Stimulated activated CD4-positive, alpha-beta T cell treated with anti-CD3 and anti-CD28 coated beads, Interleukin-4, amount 100 ng/mL, for 1 hour (primary cell): ENCODE data around the gene SLC1A6.
"Not testable (repeated sequence)": the region's sequence is repeated elsewhere in the genome, so short reads cannot be mapped to it uniquely, and the experiment has no call there.

ENCODE experiments used
- DNase-seq: peaks from one replicate; pipeline ENCODE4 v3.0.0-alpha.2; 2020

The SLC1A6 gene

DNA sequence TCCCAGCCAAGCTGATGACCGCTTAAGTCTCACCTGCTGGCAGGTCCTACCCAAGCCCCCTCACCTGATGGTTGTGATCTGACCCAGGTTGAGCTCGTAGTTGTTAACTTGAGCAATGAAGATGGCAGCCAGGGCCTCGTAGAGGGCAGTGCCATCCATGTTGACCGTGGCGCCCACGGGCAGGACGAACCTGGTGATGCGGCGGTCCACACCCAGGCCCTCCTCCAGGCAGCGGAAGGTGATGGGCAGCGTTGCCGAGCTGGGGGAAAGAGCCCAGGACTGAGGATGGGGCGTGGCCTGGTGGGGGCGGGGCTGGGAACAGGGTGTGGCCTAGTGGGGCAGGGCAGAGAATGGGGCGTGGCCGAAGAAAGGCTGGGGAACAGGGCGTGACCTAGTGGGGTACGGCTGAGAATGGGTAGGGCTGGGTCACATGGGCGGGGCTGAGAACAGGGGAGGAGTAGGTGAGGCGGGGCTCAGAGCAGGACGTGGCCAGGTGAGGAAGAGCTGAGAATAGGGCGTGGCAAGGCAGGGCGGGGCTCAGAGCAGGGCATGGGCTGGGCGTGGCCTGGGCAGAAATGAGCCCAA, 25.5 kb downstream of the SLC1A6 start:
- DNase-seq = no peak

DNA sequence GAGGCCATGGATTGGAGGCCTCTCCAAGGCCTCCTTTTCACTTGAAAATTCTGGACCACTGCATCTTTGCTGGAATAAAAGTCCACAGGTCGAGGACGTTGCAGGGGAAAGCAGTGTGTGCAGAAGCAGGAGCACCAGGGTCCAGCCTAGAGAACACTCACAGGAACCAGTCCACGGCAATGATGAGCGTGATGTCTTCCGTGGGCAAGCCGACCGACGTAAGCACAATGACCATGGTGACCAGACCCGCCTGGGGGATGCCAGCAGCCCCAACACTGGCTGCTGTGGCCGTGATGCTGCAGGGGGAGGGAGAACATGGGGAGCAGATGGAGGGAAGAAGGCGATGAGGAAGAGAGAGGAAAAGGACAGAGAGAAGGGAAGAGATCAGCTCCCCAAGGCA, 26.9 kb downstream of the SLC1A6 start:
- no peak for DNase-seq

DNA sequence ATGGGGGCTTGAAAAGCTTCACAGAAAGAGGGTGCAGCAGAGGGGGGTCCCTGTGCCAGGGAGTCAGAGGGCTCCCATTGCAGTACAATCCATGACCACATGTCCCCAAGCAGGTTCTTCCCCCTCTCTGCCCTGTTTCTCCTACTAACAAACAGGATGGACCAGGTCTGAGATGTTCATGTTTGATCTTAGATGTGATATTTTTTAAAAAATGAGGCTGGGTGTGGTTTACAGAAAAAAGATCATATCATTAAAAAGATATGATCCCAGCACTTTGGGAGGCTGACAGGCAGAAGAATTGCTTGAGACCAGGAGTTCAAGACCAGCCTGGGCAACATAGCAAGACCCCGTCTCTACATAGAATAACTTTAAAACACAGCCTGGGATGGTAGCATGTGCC, 29.2 kb downstream of the SLC1A6 start:
- no peak for DNase-seq

DNA sequence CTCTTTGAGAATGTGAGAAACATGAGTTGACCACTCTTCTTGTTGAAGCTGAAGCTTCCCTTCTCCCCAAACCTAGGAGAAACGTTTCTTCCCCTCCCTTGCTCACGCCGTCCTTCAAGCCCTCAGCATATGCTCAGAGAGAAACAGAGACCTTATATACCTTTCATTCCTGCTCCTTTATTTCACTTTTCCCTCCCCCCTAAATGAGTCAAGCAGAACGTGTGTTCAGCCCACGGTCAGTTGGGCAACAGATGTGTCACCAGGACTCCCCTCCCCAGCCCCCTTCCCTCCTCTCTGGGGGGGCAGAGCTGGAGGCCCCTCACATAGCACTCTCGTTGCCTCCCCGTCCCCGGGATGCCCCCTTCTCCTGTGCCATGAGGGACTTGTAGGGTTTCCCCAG, 29.8 kb downstream of the SLC1A6 start:
- DNase-seq = no peak

DNA sequence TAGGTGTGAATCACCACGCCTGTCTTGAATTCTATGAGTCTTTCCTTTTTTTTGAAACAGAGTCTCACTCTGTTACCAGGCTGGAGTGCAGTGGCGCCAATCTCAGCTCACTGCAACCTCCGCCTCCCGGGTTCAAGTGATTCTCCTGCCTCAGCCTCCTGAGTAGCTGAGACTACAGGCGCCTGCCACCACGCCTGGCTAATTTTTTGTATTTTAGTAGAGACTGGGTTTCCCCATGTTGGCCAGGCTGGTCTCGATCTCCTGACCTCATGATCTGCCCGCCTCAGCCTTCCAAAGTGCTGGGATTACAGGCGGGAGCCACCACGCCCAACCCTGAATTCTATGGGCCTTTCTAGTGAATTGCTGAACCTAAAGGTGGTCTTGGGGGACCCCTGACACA, 30.3 kb downstream of the SLC1A6 start:
- DNase-seq = not testable (repeated sequence)

DNA sequence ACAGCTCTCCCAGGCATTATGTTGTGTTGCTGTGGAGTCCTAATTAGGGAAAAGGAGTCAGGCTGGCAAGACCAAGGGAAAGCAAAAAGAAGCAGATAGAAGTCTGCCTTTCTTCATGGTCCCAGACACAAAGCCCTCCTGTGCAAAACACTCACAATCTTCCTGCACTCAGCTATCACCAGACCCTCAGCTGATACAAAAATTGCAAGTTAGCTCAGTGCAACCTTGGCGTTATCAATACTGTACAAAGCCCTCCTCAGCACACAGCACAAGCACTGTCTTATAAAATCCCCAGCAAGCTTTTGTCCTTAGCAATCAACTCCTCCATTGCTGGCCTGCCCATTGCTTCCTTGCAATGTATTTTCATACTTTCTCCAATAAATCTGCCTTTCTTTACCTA, 35.2 kb downstream of the SLC1A6 start:
- no peak for DNase-seq

DNA sequence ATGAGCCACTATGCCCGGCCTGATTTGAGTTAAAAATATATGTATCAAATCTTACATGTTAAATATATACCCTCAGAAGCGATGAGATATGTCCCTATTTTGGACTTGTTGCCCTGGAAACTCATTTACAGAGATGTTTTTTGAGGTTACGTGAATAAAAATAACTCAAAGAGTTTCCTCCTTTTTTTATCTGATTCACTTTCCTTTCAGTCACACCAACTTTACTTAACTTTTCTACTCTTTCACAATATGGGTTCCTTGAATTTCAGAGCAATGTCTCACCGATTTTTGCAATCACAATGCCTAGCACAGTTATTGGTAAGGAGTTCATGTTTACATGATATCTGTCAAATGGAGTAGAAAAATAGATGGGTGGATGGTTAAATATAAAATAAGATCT, 36.1 kb downstream of the SLC1A6 start:
- DNase-seq = no peak

DNA sequence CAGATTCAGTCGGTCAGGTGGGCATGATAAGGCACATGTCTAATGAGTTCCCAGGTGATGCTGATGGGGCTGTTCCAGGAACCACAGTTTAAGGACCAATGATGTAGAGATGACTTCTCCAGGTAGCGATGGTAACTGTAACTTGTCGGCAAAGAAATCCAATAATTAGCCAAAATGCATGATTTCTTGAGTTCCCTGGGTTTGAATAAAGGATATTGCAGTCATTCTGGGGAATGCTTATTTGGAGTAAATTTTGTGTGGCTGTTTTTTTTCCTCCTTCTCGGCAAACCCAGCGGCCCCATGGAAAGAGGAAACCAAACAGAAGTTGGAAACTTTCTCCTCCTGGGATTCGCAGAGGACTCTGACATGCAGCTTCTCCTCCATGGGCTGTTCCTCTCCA, 38.5 kb downstream of the SLC1A6 start, which contains the start of gene OR7C2:
Gene OR7C2 (plus strand): TSS at position 301 of the 400 bp plus-strand sequence. CDS start 0 bp downstream, at position 301.
- DNase-seq = no peak

DNA sequence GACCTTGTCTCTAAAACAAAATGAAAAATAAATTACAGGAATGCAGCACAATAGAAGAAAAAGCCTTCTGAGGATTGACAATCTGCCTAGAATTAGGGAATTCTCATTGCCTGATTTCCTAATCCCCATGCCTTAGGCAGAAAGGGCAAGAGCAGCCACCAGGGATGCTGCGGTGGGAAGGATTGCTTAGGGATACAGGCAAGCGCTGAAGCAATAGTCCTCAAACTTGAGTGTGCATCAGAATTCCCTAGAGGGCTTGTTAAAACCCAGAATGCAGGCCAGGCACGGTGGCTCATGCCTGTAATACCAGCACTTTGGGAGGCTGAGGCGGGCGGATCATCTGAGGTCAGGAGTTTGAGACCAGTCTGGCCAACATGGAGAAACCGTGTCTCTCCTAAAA, 39.4 kb downstream of the SLC1A6 start:
- no peak for DNase-seq

DNA sequence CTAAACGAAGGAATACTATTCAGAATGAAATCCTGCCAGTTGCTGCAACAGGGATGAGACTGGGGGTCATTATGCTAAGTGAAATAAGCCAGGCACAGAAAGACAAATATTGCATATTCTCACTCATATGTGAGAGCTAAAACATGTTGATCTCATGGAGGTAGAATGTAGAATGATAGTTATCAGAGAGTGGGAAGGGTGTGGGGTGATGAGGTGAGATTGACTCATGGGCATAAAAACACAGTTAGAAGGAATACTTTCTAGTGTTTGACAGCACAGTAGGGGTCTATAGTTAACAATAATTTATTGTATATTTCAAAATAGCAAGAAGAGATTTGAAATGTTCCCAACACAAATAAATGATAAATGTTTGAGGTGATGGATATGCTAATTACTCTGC, 46.2 kb downstream of the SLC1A6 start:
- DNase-seq = no peak

DNA sequence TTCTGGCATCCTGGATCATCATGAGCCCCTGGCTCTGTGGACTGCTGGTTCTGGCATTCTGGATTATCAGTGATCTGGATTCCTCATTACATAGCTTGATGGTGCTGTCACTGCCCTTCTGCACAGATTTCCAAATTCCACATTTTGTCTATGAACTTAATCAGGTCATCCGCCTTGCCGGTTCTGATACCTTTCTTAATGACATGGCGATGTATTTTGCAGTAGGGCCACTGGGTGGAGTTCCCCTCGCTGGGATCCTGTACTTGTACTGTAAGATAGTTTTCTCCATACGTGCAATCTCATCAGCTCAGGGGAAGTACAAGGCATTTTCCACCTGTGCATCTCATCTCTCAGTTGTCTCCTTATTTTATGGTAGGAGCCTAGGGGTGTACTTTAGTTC, 62.8 kb downstream of the SLC1A6 start:
- no peak for DNase-seq

DNA sequence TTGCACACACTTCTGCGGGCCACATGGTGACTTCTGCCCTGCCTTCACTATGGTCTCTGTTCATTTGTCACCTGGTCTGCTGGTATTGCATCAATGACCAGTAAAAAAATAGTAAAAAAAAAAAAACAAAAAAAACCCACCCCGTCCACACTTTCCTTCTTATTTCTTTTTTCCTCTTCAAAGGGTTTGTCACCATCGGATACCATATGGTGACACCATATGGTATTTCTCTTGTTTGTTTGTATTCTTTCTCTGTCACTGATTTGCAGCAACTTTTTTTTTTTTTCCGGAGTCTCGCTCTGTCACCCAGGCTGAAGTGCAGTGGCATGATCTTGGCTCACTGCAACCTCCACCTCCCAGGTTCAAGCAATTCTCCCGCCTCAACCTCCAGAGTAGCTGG, 64.5 kb downstream of the SLC1A6 start:
- no peak for DNase-seq

DNA sequence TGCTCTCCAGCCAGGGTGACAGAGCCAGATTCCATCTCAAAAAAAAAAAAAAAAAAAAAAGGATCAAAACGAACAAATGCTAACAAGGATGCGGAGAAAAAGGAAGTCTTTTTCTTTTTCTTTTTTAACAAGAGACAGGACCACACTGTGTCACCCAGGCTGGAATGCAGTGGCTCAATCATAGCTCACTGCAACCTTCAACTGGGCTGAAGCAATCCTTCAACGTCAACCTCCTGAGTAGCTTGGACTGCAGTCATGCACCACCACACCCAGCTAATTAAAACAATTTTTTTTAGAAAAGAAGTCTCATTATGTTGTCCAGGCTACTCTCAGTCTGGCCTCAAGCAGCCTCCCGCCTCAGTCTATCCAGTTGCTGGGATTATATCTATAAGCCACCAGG, 73.0 kb downstream of the SLC1A6 start:
- DNase-seq = no peak

DNA sequence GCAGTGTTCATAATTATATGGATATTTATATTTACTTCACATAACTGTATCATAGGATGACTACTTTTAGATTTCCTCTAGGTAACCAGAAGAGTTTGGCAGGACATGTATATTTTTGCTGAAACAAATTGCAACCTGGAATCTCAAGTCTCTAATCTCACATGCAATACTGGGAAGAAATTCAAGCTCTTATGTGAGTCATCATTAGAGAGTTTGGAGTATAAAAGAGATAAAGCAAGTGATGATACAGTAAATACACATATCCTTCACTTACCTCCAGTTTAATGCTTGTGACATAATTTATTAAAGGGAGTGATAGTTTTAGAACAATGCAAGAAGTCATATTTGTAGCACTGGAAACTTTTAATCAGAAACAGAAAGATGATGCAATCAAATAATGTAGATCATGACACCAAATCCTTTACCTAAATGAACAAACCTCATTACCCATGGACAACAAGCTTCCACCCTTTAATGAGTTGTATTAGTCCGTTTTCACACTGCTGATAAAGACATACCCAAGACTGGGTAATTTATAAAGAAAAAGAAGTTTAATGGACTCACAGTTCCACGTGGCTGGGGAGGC, 77.9 kb downstream of the SLC1A6 start:
- DNase-seq = no peak
